GM23248 (cell line): ENCODE results near the gene KRTAP13-4.

Experiments
- EZH2 ChIP-seq: fragments of 200-600 bp; sonication (generic); IDR thresholded peaks from 2 replicates; pipeline ENCODE4 v1.6.1; 2018; ENCODE audit warnings: antibody characterized with exemption, mild to moderate bottlenecking; ENCODE audit not compliant: insufficient read depth, poor library complexity, severe bottlenecking
- EZH2phosphoT487 ChIP-seq: fragments of 200-600 bp; sonication (generic); IDR thresholded peaks from 2 replicates; pipeline ENCODE4 v1.6.1; 2018; ENCODE audit warnings: antibody characterized with exemption, moderate library complexity, mild to moderate bottlenecking, low read depth; ENCODE audit not compliant: insufficient read depth

DNA sequence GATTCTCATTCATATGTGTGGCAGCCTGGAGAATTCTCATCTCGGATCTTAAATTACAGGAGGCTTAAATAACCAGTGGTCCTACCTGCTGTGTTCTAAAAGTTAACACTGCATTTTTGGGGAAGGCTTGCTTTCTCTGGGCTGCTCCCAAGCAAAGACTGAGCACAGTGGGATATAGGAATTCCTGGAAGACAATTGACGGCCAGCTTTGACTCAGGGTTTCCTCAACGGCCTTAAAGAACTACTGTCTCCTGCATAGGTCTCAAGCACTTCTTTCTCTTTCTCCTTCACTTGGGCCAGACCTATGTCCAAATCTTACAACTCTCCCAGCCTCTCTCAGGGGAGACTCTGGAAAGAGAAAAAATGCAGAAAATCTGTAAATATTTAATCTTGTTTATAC is 3.3 kb upstream of the KRTAP13-4 start:
- TF ChIP-seq EZH2phosphoT487 (no peak), EZH2 (no peak)
